OCI-LY1 (cell line): ENCODE data around the gene ZNF93.
A peak's percentile ranks its signal among the peaks of the same experiment; 100 is the strongest.
"Not testable (repeated sequence)": the region's sequence is repeated elsewhere in the genome, so short reads cannot be mapped to it uniquely, and the experiment has no call there.

Source experiments
- EZH2 ChIP-seq: fragments of 200-600 bp; sonication (generic), shearing (Covaris generic); IDR thresholded peaks from 2 replicates; pipeline ENCODE4 v1.8.0; 2017; ENCODE audit warnings: borderline replicate concordance, mixed run types, mild to moderate bottlenecking, antibody characterized with exemption, low read length, moderate library complexity, mixed read lengths
- TF ChIP-seq, protein P1 (sequence below): fragments of 200-600 bp; sonication (generic), shearing (Covaris generic); IDR thresholded peaks from 2 replicates; pipeline ENCODE4 v1.5.1; 2017; ENCODE audit warnings: mild to moderate bottlenecking, antibody characterized with exemption, low read length, moderate library complexity, mixed read lengths

- TF ChIP-seq, protein P1, sequence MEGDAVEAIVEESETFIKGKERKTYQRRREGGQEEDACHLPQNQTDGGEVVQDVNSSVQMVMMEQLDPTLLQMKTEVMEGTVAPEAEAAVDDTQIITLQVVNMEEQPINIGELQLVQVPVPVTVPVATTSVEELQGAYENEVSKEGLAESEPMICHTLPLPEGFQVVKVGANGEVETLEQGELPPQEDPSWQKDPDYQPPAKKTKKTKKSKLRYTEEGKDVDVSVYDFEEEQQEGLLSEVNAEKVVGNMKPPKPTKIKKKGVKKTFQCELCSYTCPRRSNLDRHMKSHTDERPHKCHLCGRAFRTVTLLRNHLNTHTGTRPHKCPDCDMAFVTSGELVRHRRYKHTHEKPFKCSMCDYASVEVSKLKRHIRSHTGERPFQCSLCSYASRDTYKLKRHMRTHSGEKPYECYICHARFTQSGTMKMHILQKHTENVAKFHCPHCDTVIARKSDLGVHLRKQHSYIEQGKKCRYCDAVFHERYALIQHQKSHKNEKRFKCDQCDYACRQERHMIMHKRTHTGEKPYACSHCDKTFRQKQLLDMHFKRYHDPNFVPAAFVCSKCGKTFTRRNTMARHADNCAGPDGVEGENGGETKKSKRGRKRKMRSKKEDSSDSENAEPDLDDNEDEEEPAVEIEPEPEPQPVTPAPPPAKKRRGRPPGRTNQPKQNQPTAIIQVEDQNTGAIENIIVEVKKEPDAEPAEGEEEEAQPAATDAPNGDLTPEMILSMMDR = peak; percentile 53
- TF ChIP-seq EZH2 = not testable (repeated sequence)
These were observed 58.5 kb downstream of the ZNF93 start for GRCh38 chr19:19959151-19959799.
